H1 (cell line): Measurements from ENCODE around the gene SLC25A21.

Experiments used
- ATF3 ChIP-seq: IDR thresholded peaks from 2 replicates; pipeline ENCODE4 v1.6.1; 2011; ENCODE audit warnings: low read depth, mild to moderate bottlenecking, low read length; ENCODE audit not compliant: insufficient read depth
- TBP ChIP-seq: IDR thresholded peaks from 2 replicates; pipeline ENCODE4 v1.6.1; 2011; ENCODE audit warnings: low read depth, low read length, improper control_type of control experiment
- YY1 ChIP-seq: IDR thresholded peaks from 2 replicates; pipeline ENCODE4 v1.6.1; 2011; ENCODE audit warnings: low read depth, mild to moderate bottlenecking, low read length

- TF ChIP-seq ATF3 (no peak), YY1 (no peak), TBP (no peak)
Measured at GRCh38 chr14:36713960-36714703, 458.3 kb downstream of the SLC25A21 start.
